GM21737 (cell line): ENCODE results near the gene HEG1.
A peak's percentile ranks its signal among the peaks of the same experiment; 100 is the strongest.

Experiments
- ATAC-seq: cut with Tn5 transposase; IDR thresholded peaks from one replicate; pipeline ENCODE4 v1.9.1; 2021; ENCODE audit warnings: mild to moderate bottlenecking, moderate library complexity; ENCODE audit not compliant: unreplicated experiment

HEG1 gene

GRCh38 chr3:125069968-125070745, 14.4 kb upstream of the HEG1 start:
- ATAC-seq, result no peak

GRCh38 chr3:125069452-125069851, 13.7 kb upstream of the HEG1 start:
- no peak for ATAC-seq

GRCh38 chr3:125068265-125068664, 12.5 kb upstream of the HEG1 start:
- no peak for ATAC-seq

DNA sequence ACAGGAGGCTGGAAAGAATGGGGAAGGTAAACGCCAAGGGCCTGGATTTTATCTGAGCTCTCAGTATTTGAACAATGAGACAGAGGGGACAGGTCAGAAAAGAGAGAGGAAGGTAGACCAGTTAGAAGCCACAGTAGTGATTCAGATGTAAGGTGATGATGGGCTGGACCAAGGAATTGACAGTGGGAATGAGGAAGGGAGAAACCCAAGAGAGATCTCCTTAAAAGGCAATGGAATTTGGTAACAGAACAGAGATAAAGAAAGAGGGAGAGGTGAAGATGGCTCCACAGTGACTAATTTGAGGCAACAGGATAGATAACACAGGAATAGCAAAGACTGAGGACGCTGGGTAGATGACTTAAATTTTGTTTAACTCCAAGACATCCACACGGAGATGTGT, 11.4 kb upstream of the HEG1 start:
- ATAC-seq, result no peak

DNA sequence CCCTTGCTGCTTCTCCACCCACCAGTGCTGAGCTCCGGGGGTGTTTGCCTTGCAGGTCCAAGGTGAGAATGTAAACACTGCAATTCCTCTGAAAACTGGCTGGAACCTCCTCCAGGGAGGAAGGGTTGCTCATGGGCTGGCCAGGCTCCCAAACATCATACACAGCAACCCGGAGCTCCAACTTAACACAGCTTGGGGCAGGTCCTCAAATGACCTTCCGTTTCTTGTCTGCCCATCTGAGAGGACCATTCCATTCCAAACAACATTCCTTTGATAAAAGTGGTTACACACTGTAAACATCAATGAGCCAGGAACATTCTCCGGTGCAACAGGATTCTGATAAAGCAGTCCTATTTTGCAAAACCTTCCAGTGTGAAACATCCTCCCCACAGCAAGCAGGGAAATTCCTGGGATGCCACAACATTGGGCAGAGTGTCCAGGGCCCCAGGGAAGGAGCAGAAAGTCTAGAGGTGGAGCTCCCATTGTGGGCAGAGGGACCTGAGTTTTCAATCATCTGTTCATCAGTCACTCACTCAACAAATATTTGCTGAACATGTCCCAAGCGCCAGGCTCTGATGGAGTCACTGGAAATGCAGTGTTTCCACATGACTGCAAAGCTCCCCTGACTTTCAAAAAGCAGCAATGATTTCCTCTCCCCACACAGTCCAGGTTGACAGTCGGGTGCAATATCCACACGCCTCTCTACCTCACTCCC, 7.3 kb upstream of the HEG1 start:
- no peak for ATAC-seq

DNA sequence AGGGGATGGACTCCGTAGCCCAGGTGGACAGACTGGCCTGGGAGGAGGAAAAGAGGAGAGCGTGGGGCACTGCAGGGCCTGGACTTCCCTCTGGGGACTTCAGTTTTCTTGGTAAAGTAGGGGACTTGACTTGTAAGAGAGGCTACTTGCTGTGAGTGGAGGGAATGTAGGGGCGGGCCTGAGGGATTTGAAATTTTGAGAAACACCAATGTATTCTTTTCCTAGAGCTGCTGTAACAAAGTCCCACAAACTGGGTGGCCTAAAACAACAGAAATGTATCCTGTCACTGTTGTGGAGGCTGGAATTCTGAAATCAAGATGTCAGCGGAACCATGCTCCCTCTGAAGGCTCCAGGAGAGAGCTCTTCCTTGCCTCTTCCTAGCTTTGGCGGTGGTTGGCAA, 5.8 kb upstream of the HEG1 start:
- ATAC-seq, result no peak

GRCh38 chr3:125061170-125061569, 5.4 kb upstream of the HEG1 start:
- ATAC-seq, result no peak

DNA sequence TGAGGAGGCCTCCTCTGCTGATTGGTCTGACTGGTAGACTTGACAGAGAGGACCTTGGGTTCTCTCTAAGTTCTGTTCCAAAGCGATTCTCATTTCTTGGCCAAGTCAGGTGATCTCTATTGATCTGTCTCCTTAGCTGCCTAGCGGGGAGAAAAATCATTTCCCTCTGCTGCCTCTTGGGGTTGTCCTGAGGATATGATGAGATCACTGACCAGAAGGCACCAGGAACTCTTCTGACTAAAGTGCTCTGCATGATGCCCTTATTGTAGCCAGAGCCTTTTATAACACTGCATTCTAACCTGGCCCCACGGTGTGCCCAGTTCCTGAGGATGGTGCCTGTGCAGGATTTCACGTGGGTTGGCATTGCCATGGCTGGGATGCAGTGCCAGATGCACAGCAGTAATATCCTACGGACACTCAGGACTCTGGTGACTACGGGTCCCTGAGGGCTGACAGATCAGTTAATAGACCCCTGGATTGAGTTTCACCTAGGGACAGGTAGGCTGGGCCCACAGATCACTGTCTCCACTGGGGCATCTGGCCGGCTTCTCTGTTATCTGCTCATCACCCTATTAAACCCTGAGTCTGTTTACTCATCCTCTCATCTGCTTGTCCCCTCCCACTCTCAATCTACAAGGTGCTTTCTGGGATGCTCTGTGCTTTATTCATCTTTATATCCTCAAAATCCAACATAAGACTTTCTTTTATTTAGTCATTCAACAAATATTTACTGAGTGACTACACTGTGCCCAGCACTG, 3.9 kb upstream of the HEG1 start:
- ATAC-seq, result no peak

GRCh38 chr3:125058959-125059358, 3.2 kb upstream of the HEG1 start:
- no peak for ATAC-seq

DNA sequence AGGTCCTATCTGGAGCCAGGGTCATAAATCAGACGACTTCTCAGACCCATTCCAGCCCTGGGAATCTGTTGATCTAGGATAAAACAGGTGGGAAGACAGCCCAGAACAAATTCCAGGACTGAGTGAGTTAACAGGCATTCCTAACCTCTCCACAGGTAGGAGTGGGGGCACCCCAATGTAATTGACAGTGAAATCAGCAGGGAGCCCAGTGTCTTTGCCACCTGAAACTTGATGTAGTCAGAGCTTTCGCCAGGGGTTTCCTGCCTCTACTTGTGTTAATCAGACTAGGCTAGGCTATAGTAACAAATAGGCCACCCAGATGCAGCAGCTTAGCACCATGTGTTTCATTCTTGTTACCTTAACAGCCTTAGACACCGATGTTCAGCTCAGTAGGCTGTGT, 2.7 kb upstream of the HEG1 start:
- ATAC-seq, result no peak

DNA sequence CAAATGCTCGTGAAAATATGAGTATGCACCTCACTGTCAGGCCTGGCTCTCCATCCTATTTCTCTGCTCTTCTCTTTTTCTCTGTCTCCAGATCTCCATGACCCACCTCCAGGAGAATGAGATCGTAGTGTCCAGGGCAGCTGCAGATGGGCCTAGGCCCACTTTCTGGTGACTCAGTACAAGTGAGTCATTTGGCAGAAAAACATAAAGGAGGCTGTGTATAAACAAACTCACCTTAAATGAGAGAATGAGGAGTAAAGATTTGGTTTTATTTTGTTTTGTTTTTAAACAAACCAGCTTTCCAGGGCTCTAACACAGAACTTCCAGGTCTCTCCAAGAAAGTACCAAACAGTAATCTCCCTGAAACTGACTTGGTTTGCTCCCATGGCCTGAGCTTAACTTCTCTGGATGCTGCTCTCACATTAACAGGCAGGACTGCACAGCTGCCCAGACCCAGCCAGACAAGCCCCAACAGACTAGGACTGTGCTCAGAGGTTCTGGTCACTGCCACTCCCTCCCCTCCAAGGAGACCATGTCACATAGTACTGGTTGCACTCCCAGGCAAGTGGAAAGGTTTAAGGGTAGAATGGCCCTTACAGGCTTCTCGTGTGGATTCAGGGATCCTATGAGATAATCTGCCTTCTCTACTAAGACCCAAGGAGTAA, 1.5 kb upstream of the HEG1 start:
- no peak for ATAC-seq

DNA sequence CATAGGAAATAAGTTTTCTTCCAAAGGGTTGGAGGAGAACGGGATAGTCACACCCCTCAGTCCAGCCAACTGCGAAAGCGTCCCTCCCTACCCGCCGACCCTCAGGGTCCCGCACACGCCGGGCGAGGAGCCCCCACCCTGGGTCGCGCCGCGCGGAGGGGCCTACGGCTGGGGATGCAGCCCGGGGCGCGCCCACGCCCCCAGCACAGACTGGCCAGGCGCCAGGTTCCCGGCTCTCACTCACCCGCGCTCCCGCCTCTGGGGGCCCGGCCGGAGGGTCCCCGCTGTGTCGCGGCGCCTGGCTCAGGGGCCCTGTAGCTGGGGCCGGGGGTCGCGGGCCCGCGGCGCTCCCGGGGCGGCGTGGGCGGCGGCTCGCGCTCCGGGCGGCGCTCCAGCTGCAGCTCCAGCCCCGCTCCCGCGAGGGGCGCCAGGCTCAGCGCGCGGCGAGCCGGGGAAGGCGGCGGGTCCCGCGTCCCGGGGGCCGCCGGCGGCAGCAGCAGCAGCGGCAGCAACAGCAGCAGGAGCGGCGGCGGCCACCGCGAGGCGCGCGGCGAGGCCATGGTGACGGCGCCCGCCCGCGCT, 375 bp downstream of the HEG1 start:
- ATAC-seq, result peak; percentile 21

- ATAC-seq, result no peak
Measured at GRCh38 chr3:125054449-125055329, 1.1 kb downstream of the HEG1 start.

DNA sequence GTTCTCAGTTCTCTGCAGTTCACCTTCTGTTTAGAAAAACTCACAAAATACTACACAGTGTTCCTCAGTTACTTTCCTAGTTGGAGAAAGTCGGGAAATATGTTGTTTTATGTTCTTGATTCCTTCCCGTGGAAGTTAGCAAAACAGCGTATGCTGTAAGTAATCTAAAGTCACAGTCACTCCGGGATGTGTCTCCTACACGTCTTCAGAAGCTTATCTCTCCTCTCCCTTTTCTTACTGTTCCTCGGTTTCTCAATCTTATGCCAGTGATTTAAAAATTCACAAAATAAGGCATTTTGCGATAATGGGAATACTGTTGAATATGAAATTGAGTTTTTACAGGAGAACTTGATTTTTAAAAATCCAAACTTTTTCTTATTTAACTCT, 1.7 kb downstream of the HEG1 start:
- no peak for ATAC-seq

GRCh38 chr3:125053304-125053699, 2.5 kb downstream of the HEG1 start:
- ATAC-seq, result no peak

DNA sequence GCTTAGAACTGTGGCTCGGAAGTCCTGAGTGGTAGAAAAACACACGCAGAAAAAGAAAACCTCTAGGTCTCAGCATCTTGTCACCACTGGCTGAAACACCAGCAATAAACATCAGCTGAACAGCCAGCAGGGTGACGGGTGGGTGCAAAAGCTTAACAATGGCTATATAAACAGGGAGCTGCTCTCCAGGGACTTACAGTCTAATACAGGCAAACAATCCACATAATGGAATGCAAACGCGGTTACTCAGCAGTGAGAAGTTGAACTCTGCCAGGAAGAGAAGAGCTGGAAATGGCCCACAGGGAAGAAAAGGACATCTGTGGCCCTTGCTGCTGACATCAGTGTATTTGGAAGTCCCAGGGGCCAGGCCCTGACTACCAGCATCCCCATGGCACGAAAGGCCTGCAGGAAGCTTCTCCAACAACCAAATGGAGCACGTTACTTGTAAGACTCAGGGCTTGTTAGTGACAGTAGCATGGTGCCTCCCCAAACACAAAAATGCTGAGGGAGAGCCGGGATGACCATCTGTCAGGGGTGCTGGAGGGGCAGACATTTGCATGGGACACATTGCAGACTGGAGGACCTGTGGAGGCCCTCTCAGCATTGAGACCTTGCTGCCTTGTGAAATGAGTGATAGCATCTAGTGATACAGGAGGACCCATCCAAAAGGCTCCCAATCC, 3.0 kb downstream of the HEG1 start:
- ATAC-seq, result no peak

DNA sequence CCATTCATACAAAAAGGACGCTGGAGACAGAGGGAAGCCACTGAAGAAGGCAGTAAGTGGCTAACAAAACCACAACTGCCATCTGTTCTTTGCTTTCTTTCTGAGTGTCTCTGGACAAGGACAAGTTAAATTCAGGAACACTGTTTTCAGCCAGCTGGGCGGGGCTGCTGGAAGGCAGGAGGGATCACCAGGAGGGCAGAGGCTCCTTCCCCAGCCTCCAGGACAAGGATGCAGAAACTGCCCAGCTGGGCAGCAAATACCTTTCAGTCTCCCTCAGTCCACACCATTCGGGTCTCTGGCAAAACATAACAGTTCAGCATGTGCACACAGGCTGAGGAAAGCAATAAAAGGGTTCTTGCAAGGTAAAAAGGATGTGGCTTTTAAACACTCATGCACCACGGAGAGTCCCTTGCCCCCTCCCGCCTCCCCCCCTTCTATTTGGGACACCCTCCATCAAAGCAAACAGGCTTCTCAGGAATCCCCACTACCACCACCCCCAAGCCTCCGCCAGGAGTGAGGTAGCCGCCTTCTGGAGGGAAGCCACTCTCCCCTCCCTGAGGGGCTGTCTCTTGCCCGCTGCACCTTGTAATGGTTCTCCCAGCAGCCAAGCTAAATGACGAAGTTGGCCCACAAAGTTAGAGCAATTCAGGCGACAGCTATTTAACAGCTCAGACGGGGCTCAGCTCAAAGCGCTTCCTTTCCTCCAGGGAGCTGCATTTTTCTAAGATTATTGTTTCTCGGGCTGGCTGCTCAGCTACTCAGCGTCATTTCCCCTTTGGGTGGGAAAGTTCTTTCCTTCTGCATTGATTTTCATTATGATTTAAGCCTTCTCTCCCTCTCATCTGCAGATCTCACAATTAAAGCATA, 3.8 kb downstream of the HEG1 start:
- ATAC-seq, result no peak

- ATAC-seq, result no peak
Measured at GRCh38 chr3:125051205-125051604, 4.6 kb downstream of the HEG1 start.
